HCT116 (cell line): ENCODE measurements around the gene MED16. TPM values are rescaled to one million over a fixed set of nuclear protein-coding genes. Genes with fewer than 3 reads are reported as not detected.
A peak's percentile ranks its signal among the peaks of the same experiment; 100 is the strongest.

Experiments used
- ATAC-seq: fragments of 200-7000 bp; cut with Tn5 transposase; 2 replicates; pipeline ENCODE4 v1.9.1; 2020; ENCODE audit warnings: mild to moderate bottlenecking, moderate library complexity
- BruUV-seq: library from RNA; stranded (reverse); fragments of 400-500 nt; replicated peaks from 2 replicates; lab custom pipeline; 2021; lab: Mats Ljungman, UMichigan
- CTCF ChIA-PET: fragments of 300-600 bp; sonication (Branson Sonifier 250); formaldehyde crosslinking; loops from one replicate; lab custom pipeline; 2021; ENCODE audit warnings: antibody characterized with exemption; lab: Charles Lee
- POLR2A ChIA-PET: fragments of 300-600, 350-600 bp; sonication (Branson Sonifier 250); formaldehyde crosslinking; loops from one replicate; lab custom pipeline; 2021; ENCODE audit warnings: antibody characterized with exemption; lab: Charles Lee
- RAD21 ChIA-PET, 2 experiments: fragments of 300-600 bp; sonication (Branson Sonifier 250); formaldehyde crosslinking; loops; one replicate each; lab custom pipeline; 2023; ENCODE audit warnings: low total read pairs in 2 of 2; ENCODE audit not compliant: uncharacterized antibody in 2 of 2, unreplicated experiment in 2 of 2, low non-redundant PET in 1 of 2; lab: Charles Lee
- DNase-seq: peaks from one replicate; pipeline ENCODE4 v3.0.0-alpha.2; 2010; ENCODE audit warnings: low read depth, low spot score
- H2AFZ ChIP-seq: fragments of 200-600 bp; shearing (Covaris generic), sonication (generic); 2 replicates; pipeline ENCODE4 v1.6.1; 2017; ENCODE audit warnings: low read depth, mixed run types, mixed read lengths, antibody characterized with exemption, low read length; ENCODE audit not compliant: poor library complexity, severe bottlenecking
- H3K27ac ChIP-seq: 2 replicates; pipeline ENCODE4 v1.5.1; 2012; ENCODE audit warnings: low read depth, low read length
- H3K27me3 ChIP-seq: fragments of 200-600 bp; sonication (generic); 2 replicates; pipeline ENCODE4 v1.6.1; 2016; ENCODE audit warnings: mixed run types, low read length, mixed read lengths; ENCODE audit not compliant: insufficient read depth
- H3K36me3 ChIP-seq, 2 experiments: fragments of 200-500 bp in 1 of 2; fragments of 200-600 bp in 1 of 2; sonication (Bioruptor generic) in 1 of 2; sonication (generic) in 1 of 2; 2 replicates each; pipeline versions ENCODE4 v1.5.1 to v1.6.1; 2014 to 2016; ENCODE audit warnings: low read length in 2 of 2, inconsistent platforms in 1 of 2, mixed read lengths in 1 of 2, mixed run types in 1 of 2; ENCODE audit not compliant: insufficient read depth in 2 of 2, control insufficient read depth in 1 of 2
- H3K4me1 ChIP-seq, 2 experiments: fragments of 200-600 bp in 1 of 2; sonication (generic) in 1 of 2; 2 replicates each; pipeline versions ENCODE4 v1.5.1 to v1.6.1; 2012 to 2017; ENCODE audit warnings: low read length in 2 of 2, inconsistent platforms in 1 of 2, mild to moderate bottlenecking in 1 of 2, mixed read lengths in 1 of 2, mixed run types in 1 of 2, moderate library complexity in 1 of 2; ENCODE audit not compliant: insufficient read depth in 2 of 2, control insufficient read depth in 1 of 2
- H3K4me2 ChIP-seq: fragments of 200-600 bp; sonication (generic); 2 replicates; pipeline ENCODE4 v1.6.1; 2017; ENCODE audit warnings: mixed run types, low read length, mixed read lengths
- H3K4me3 ChIP-seq, 2 experiments: fragments of 200-600 bp in 1 of 2; sonication (generic) in 1 of 2; replicated peaks in 1 of 2; 2 replicates each; pipeline ENCODE4 v1.5.1; 2011 to 2016; ENCODE audit warnings: low read length in 2 of 2, control low read depth in 1 of 2, low read depth in 1 of 2, mild to moderate bottlenecking in 1 of 2, mixed read lengths in 1 of 2, mixed run types in 1 of 2
- H3K79me2 ChIP-seq: fragments of 200-600 bp; sonication (generic); 2 replicates; pipeline ENCODE4 v1.6.1; 2017; ENCODE audit warnings: mild to moderate bottlenecking, mixed run types, low read length, moderate library complexity, mixed read lengths; ENCODE audit not compliant: insufficient read depth
- H3K9ac ChIP-seq: fragments of 200-600 bp; sonication (generic); 2 replicates; pipeline ENCODE4 v1.6.1; 2016; ENCODE audit warnings: low read length, mixed read lengths
- H3K9me2 ChIP-seq: fragments of 200-600 bp; sonication (generic), shearing (Covaris generic); 2 replicates; pipeline ENCODE4 v1.6.1; 2017; ENCODE audit warnings: mixed run types, mild to moderate bottlenecking, moderate library complexity; ENCODE audit not compliant: insufficient read depth
- H3K9me3 ChIP-seq, 2 experiments: fragments of 200-500 bp in 1 of 2; fragments of 200-600 bp in 1 of 2; sonication (Bioruptor generic) in 1 of 2; sonication (generic) in 1 of 2; 2 replicates each; pipeline ENCODE4 v1.6.1; 2014 to 2017; ENCODE audit warnings: low read length in 2 of 2, mixed read lengths in 2 of 2, inconsistent platforms in 1 of 2, low read depth in 1 of 2, mild to moderate bottlenecking in 1 of 2, mixed run types in 1 of 2, moderate library complexity in 1 of 2; ENCODE audit not compliant: control insufficient read depth in 1 of 2, insufficient read depth in 1 of 2
- H4K20me1 ChIP-seq: fragments of 200-600 bp; sonication (generic), shearing (Covaris generic); 2 replicates; pipeline ENCODE4 v1.6.1; 2017; ENCODE audit warnings: mixed run types, mild to moderate bottlenecking, moderate library complexity; ENCODE audit not compliant: insufficient read depth
- ATF3 ChIP-seq: IDR thresholded peaks from 2 replicates; pipeline ENCODE4 v1.6.1; 2012
- CBX3 ChIP-seq: IDR thresholded peaks from 2 replicates; pipeline ENCODE4 v1.6.1; 2012; ENCODE audit warnings: low read depth
- CEBPB ChIP-seq: IDR thresholded peaks from 2 replicates; pipeline ENCODE4 v1.6.1; 2012; ENCODE audit warnings: low read depth
- EGR1 ChIP-seq: IDR thresholded peaks from 2 replicates; pipeline ENCODE4 v1.6.1; 2012; ENCODE audit warnings: low read depth
- ELF1 ChIP-seq: IDR thresholded peaks from 2 replicates; pipeline ENCODE4 v1.6.1; 2012; ENCODE audit warnings: low read depth, borderline replicate concordance
- EZH2 ChIP-seq: fragments of 200-600 bp; sonication (generic); IDR thresholded peaks from 2 replicates; pipeline ENCODE4 v1.6.1; 2017; ENCODE audit warnings: antibody characterized with exemption, mixed run types
- EZH2phosphoT487 ChIP-seq: fragments of 200-600 bp; IDR thresholded peaks from 2 replicates; pipeline ENCODE4 v1.6.1; 2018; ENCODE audit warnings: antibody characterized with exemption, borderline replicate concordance
- FOSL1 ChIP-seq: IDR thresholded peaks from 2 replicates; pipeline ENCODE4 v1.6.1; 2012; ENCODE audit warnings: low read depth
- JUND ChIP-seq: IDR thresholded peaks from 2 replicates; pipeline ENCODE4 v1.6.1; 2012
- MAX ChIP-seq: IDR thresholded peaks from 2 replicates; pipeline ENCODE4 v1.6.1; 2012
- POLR2A ChIP-seq: IDR thresholded peaks from 2 replicates; pipeline ENCODE4 v1.7.0; 2011; ENCODE audit warnings: borderline replicate concordance; ENCODE audit not compliant: insufficient read depth, insufficient read length; ENCODE audit errors: extremely low read depth
- POLR2AphosphoS5 ChIP-seq: IDR thresholded peaks from 2 replicates; pipeline ENCODE4 v1.6.1; 2011; ENCODE audit warnings: mild to moderate bottlenecking, low read depth, low read length, moderate library complexity
- RAD21 ChIP-seq: IDR thresholded peaks from 2 replicates; pipeline ENCODE4 v1.6.1; 2012; ENCODE audit warnings: low read depth, mild to moderate bottlenecking
- SIN3A ChIP-seq: IDR thresholded peaks from 2 replicates; pipeline ENCODE4 v1.6.1; 2012; ENCODE audit warnings: low read depth
- SP1 ChIP-seq: IDR thresholded peaks from 2 replicates; pipeline ENCODE4 v1.6.1; 2012; ENCODE audit warnings: low read depth
- SRF ChIP-seq: IDR thresholded peaks from 2 replicates; pipeline ENCODE4 v1.6.1; 2012; ENCODE audit warnings: low read depth
- TCF7L2 ChIP-seq: IDR thresholded peaks from 2 replicates; pipeline ENCODE4 v1.7.0; 2011; ENCODE audit warnings: borderline replicate concordance, inconsistent platforms; ENCODE audit not compliant: insufficient read depth, insufficient read length; ENCODE audit errors: extremely low read depth
- YY1 ChIP-seq: IDR thresholded peaks from 2 replicates; pipeline ENCODE4 v1.6.1; 2011; ENCODE audit warnings: low read length, low read depth, moderate library complexity, mild to moderate bottlenecking; ENCODE audit not compliant: insufficient replicate concordance; ENCODE audit errors: extremely low read depth
- ZFX ChIP-seq: fragments of 450-650 bp; IDR thresholded peaks from 2 replicates; pipeline ENCODE4 v1.6.1; 2017
- ZNF274 ChIP-seq: fragments of 200-500 bp; sonication (Bioruptor generic); IDR thresholded peaks from 2 replicates; pipeline ENCODE4 v1.6.1; 2014; ENCODE audit warnings: mild to moderate bottlenecking, low read depth, low read length, inconsistent platforms
- intact Hi-C: fragments of 100-400 bp; cut with micrococcal nuclease; formaldehyde crosslinking; loops from 2 replicates; pipeline ENCODE4 v1.10.0; 2022
- total RNA-seq: library from RNA; stranded (reverse); gene quantifications from one replicate; pipeline ENCODE4 v1.2.1, GENCODE V29; 2021; ENCODE audit not compliant: unreplicated experiment
- TF ChIP-seq, protein P1 (sequence below): IDR thresholded peaks from 2 replicates; pipeline ENCODE4 v1.6.1; 2012; ENCODE audit warnings: low read depth
- TF ChIP-seq, protein P2 (sequence below): IDR thresholded peaks from 2 replicates; pipeline ENCODE4 v1.6.1; 2011; ENCODE audit warnings: mild to moderate bottlenecking, low read length, moderate library complexity; ENCODE audit not compliant: insufficient replicate concordance; ENCODE audit errors: extremely low read depth

The MED16 gene
- total RNA-seq, 1 experiment from 2014 or later = 73.6 TPM

DNA sequence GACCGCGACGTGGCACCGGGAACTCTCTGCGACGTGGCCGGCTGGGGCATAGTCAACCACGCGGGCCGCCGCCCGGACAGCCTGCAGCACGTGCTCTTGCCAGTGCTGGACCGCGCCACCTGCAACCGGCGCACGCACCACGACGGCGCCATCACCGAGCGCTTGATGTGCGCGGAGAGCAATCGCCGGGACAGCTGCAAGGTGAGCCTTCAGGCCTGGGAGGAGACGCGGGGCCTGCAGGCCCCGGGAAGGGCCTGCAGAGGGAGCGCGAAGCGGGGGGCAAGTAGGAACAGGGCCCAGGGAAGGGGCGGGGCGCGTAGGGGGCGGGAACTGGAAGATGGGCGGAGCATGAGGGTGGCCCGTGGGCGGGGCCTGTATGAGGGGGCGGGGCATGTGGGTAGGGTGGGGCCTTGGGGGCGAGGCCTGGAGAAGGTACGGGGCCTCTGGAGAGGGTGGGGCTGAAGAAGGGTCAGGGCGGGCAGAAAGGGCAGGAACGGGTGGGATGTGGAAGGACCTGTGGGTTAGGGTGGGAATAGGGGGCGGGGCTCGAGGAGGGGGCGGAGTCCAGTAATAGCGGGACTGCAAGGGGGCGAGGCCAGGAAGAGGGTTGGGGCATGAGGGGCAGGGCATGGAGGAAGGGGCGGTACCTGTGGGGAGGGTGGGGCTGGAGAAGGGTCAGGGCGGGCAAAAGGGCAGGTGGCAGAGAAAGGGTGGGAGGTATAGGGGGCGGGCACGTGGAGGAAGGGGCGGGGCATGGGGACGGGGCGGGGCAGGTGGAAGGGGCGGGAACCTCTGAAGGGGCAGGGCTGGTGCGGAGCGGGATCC, 31.0 kb downstream of the MED16 start:
- Histone ChIP-seq H3K4me3 (peak overlapping the region; percentile 71 to 78), H3K9ac (peak overlapping the region; percentile 83), H3K4me2 (peak overlapping the region; percentile 88), H3K27me3 (no peaks in the 10 kb centered on the region), H3K36me3 (no peaks in the 10 kb centered on the region; a peak in 1 of 4 replicates), H4K20me1 (no peaks in the 10 kb centered on the region), H3K9me3 (no peaks in the 10 kb centered on the region), H3K79me2 (no peaks in the 10 kb centered on the region), H3K4me1 (peaks cover 14 to 32% of the 10 kb centered on the region in 2 experiments), H2AFZ (no peak overlapping the region), H3K9me2 (no peaks in the 10 kb centered on the region), H3K27ac (peak overlapping the region; percentile 71)
- intact Hi-C loops = loop anchor here (2.0 kb wide), 1 partner anchor 91 kb away; no protein-coding TSS in a partner anchor
- ChIA-PET POLR2A (no interaction called here), RAD21 (no interaction called here), CTCF (interaction anchor here (0.6 kb wide), 1 partner anchor 13 kb away, joined by 10 read pairs; no protein-coding TSS in a partner anchor)
- DNase-seq = peak; percentile 63
- peak; percentile 38 for ATAC-seq
- no TSS peak for BruUV-seq
- TF ChIP-seq MAX (peak; percentile 91), SIN3A (no peak), POLR2A (no peak), YY1 (peak; percentile 32), FOSL1 (no peak), EGR1 (no peak), ZFX (peak; percentile 51; the same call in 1 of the 2 replicates), SRF (no peak), CEBPB (no peak), SP1 (peak; percentile 8; the same call in 1 of the 2 replicates), ELF1 (no peak), EZH2 (no peak), CBX3 (no peak), RAD21 (0 out of 2 replicates have a peak, but pooled peaks have one; percentile 27), ZNF274 (no peak), EZH2phosphoT487 (no peak), POLR2AphosphoS5 (no peak), JUND (no peak), TCF7L2 (no peak), ATF3 (no peak)
- TF ChIP-seq, protein P1, sequence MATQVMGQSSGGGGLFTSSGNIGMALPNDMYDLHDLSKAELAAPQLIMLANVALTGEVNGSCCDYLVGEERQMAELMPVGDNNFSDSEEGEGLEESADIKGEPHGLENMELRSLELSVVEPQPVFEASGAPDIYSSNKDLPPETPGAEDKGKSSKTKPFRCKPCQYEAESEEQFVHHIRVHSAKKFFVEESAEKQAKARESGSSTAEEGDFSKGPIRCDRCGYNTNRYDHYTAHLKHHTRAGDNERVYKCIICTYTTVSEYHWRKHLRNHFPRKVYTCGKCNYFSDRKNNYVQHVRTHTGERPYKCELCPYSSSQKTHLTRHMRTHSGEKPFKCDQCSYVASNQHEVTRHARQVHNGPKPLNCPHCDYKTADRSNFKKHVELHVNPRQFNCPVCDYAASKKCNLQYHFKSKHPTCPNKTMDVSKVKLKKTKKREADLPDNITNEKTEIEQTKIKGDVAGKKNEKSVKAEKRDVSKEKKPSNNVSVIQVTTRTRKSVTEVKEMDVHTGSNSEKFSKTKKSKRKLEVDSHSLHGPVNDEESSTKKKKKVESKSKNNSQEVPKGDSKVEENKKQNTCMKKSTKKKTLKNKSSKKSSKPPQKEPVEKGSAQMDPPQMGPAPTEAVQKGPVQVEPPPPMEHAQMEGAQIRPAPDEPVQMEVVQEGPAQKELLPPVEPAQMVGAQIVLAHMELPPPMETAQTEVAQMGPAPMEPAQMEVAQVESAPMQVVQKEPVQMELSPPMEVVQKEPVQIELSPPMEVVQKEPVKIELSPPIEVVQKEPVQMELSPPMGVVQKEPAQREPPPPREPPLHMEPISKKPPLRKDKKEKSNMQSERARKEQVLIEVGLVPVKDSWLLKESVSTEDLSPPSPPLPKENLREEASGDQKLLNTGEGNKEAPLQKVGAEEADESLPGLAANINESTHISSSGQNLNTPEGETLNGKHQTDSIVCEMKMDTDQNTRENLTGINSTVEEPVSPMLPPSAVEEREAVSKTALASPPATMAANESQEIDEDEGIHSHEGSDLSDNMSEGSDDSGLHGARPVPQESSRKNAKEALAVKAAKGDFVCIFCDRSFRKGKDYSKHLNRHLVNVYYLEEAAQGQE = no peak
- TF ChIP-seq, protein P2, sequence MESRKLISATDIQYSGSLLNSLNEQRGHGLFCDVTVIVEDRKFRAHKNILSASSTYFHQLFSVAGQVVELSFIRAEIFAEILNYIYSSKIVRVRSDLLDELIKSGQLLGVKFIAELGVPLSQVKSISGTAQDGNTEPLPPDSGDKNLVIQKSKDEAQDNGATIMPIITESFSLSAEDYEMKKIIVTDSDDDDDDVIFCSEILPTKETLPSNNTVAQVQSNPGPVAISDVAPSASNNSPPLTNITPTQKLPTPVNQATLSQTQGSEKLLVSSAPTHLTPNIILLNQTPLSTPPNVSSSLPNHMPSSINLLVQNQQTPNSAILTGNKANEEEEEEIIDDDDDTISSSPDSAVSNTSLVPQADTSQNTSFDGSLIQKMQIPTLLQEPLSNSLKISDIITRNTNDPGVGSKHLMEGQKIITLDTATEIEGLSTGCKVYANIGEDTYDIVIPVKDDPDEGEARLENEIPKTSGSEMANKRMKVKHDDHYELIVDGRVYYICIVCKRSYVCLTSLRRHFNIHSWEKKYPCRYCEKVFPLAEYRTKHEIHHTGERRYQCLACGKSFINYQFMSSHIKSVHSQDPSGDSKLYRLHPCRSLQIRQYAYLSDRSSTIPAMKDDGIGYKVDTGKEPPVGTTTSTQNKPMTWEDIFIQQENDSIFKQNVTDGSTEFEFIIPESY = no peak
